Neural progenitor cell (in vitro differentiated cells): ENCODE data around the gene NEURL1. TPM values are rescaled to one million over a fixed set of nuclear protein-coding genes. Genes with fewer than 3 reads are reported as not detected.

Experiments used
- DNase-seq: peaks from one replicate; pipeline ENCODE4 v3.0.0-alpha.2; 2016; ENCODE audit warnings: low spot score
- H2AFZ ChIP-seq: fragments of 200-600 bp; sonication (generic); replicated peaks from 2 replicates; pipeline ENCODE4 v1.6.1; 2016; ENCODE audit warnings: antibody characterized with exemption
- H3F3A ChIP-seq: fragments of 200-600 bp; sonication (generic); 2 replicates; pipeline ENCODE4 v1.6.1; 2016; ENCODE audit warnings: antibody characterized with exemption, low read depth
- H3K27ac ChIP-seq: fragments of 200-600 bp; sonication (generic); 2 replicates; pipeline ENCODE4 v1.5.1; 2016; ENCODE audit warnings: mild to moderate bottlenecking
- H3K27me3 ChIP-seq: fragments of 200-600 bp; sonication (generic); 2 replicates; pipeline ENCODE4 v1.6.1; 2016; ENCODE audit warnings: mild to moderate bottlenecking, moderate library complexity
- H3K36me3 ChIP-seq: fragments of 200-600 bp; sonication (generic); 2 replicates; pipeline ENCODE4 v1.5.1; 2016
- H3K4me1 ChIP-seq: fragments of 200-600 bp; sonication (generic); 2 replicates; pipeline ENCODE4 v1.6.1; 2016; ENCODE audit warnings: mixed run types
- H3K4me2 ChIP-seq: fragments of 200-600 bp; sonication (generic); 2 replicates; pipeline ENCODE4 v1.6.1; 2016
- H3K4me3 ChIP-seq: fragments of 200-600 bp; sonication (generic); 2 replicates; pipeline ENCODE4 v1.5.1; 2016
- H3K79me2 ChIP-seq: fragments of 200-600 bp; sonication (generic); 2 replicates; pipeline ENCODE4 v1.6.1; 2016; ENCODE audit warnings: low read depth
- H3K9ac ChIP-seq: fragments of 200-600 bp; sonication (generic); 2 replicates; pipeline ENCODE4 v1.6.1; 2016
- H3K9me3 ChIP-seq: fragments of 200-600 bp; sonication (generic); 2 replicates; pipeline ENCODE4 v1.5.1; 2016; ENCODE audit warnings: low read depth
- H4K20me1 ChIP-seq: fragments of 200-600 bp; sonication (generic); 2 replicates; pipeline ENCODE4 v1.6.1; 2016; ENCODE audit warnings: low read depth
- H3K27ac Mint-ChIP-seq: 3 replicates; pipeline ENCODE4 v1.8.0; 2021; ENCODE audit warnings: mixed read lengths
- H3K27me3 Mint-ChIP-seq: 2 replicates; pipeline ENCODE4 v1.8.0; 2022; ENCODE audit warnings: low read depth, mild to moderate bottlenecking, inconsistent platforms, moderate library complexity, mixed read lengths; ENCODE audit not compliant: insufficient read depth
- H3K36me3 Mint-ChIP-seq: 3 replicates; pipeline ENCODE4 v1.8.0; 2021; ENCODE audit warnings: mixed read lengths
- H3K4me1 Mint-ChIP-seq: 3 replicates; pipeline ENCODE4 v1.8.0; 2021; ENCODE audit warnings: mixed read lengths
- H3K4me3 Mint-ChIP-seq: 3 replicates; pipeline ENCODE4 v1.8.0; 2021; ENCODE audit warnings: mild to moderate bottlenecking, moderate library complexity, mixed read lengths
- H3K9me3 Mint-ChIP-seq: 3 replicates; pipeline ENCODE4 v1.8.0; 2020; ENCODE audit warnings: mixed read lengths
- EZH2 ChIP-seq: fragments of 200-600 bp; sonication (generic); IDR thresholded peaks from 2 replicates; pipeline ENCODE4 v1.6.1; 2017; ENCODE audit warnings: antibody characterized with exemption, mild to moderate bottlenecking, moderate library complexity
- EZH2phosphoT487 ChIP-seq: fragments of 200-600 bp; sonication (generic); IDR thresholded peaks from 2 replicates; pipeline ENCODE4 v1.6.1; 2017; ENCODE audit warnings: antibody characterized with exemption
- total RNA-seq: library from RNA; depleted of rRNA; stranded (reverse); fragments of >200 nt; gene quantifications from 2 replicates; pipeline ENCODE4 v1.2.3, GENCODE V29; 2015; ENCODE audit warnings: low replicate concordance
- TF ChIP-seq, protein P1 (sequence below): fragments of 200-600 bp; sonication (generic); IDR thresholded peaks from 2 replicates; pipeline ENCODE4 v1.5.1; 2017; ENCODE audit warnings: antibody characterized with exemption, mild to moderate bottlenecking

The NEURL1 gene
- total RNA-seq, 1 donor from 2014 or later = 0.06 TPM

DNA sequence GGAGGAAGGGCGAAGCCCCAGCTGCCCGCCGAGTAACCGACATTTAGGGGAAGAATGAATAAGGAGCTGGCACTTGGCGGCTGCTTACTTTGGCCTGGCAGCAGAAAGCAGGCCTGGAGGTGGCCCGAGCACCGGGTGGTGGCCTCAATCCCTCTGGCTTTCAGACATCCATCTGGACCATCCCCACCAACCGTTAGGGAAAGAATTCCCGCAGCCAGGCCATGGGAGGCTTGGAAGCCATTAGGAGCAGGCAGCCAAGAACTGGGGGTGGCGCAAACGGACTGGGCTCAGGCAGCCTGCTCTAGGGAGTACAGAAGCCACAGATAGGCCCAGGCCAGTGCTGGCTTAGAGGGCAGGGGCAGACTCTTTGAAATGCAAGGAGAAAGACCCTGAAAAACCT is 132.7 kb downstream of the NEURL1 start:
- Histone ChIP-seq H3K9me3 (no peaks in the 10 kb centered on the region), H3K4me3 (no peak overlapping the region), H3K27me3 (no peaks in the 10 kb centered on the region), H4K20me1 (no peaks in the 10 kb centered on the region), H2AFZ (no peak overlapping the region), H3K27ac (no peak overlapping the region), H3K4me2 (no peak overlapping the region), H3K9ac (no peak overlapping the region), H3K79me2 (no peaks in the 10 kb centered on the region), H3K36me3 (no peaks in the 10 kb centered on the region), H3K4me1 (no peaks in the 10 kb centered on the region), H3F3A (no peaks in the 10 kb centered on the region)
- no peaks in the 10 kb centered on the region for H3K4me1 Mint-ChIP-seq
- DNase-seq = no peak
- peaks cover 2% of the 10 kb centered on the region for H3K27me3 Mint-ChIP-seq
- peaks cover 5% of the 10 kb centered on the region for H3K36me3 Mint-ChIP-seq
- no peak overlapping the region for H3K4me3 Mint-ChIP-seq
- no peak overlapping the region for H3K27ac Mint-ChIP-seq
- no peaks in the 10 kb centered on the region for H3K9me3 Mint-ChIP-seq
- TF ChIP-seq EZH2phosphoT487 = no peak
- TF ChIP-seq, protein P1, sequence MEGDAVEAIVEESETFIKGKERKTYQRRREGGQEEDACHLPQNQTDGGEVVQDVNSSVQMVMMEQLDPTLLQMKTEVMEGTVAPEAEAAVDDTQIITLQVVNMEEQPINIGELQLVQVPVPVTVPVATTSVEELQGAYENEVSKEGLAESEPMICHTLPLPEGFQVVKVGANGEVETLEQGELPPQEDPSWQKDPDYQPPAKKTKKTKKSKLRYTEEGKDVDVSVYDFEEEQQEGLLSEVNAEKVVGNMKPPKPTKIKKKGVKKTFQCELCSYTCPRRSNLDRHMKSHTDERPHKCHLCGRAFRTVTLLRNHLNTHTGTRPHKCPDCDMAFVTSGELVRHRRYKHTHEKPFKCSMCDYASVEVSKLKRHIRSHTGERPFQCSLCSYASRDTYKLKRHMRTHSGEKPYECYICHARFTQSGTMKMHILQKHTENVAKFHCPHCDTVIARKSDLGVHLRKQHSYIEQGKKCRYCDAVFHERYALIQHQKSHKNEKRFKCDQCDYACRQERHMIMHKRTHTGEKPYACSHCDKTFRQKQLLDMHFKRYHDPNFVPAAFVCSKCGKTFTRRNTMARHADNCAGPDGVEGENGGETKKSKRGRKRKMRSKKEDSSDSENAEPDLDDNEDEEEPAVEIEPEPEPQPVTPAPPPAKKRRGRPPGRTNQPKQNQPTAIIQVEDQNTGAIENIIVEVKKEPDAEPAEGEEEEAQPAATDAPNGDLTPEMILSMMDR = no peak
- no peak for TF ChIP-seq EZH2

DNA sequence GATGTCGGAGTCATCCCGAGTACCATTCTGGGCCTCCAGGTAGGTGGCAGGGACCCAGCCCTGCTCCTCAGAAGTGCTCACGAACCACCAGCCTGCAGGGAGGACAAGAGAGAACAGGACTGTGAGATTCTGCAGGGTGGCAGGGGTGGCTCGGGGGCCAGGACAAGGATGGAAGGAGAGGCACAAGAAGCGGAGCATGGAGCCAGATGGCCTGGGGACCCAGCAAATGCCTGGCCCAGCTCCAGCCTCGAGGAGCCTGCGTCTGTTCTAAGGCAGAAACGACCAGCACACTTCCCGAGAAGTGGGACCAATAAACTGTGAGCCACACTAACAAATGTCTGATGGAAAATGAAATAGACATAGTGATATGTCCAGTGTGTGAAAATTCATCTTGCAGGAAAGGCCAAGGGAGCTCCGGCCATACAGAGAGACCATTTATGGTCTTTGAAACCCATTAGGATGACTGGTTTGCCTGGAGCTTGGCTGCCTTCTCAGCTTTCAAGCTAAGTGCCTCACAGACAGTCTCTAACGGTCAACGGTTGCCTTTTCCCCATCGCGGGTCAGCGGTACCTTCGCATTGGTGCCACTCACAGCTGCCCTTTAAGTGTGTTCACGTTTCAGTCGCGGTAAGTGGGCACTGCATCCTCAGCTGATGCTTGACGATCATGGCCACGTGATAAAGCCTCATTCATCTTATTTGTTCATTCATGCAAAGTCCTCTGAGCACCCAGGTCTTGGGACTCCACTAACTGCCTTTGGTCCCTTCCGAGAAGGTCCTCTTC is 133.8 kb downstream of the NEURL1 start:
- no peak overlapping the region for H3K4me3 Mint-ChIP-seq
- no peaks in the 10 kb centered on the region for H3K36me3 ChIP-seq
- peaks cover 2% of the 10 kb centered on the region for H3K27me3 Mint-ChIP-seq
- no peak overlapping the region for H3K4me2 ChIP-seq
- H3K27ac ChIP-seq = no peak overlapping the region
- no peaks in the 10 kb centered on the region for H3K4me1 Mint-ChIP-seq
- no peaks in the 10 kb centered on the region for H3F3A ChIP-seq
- peaks cover 5% of the 10 kb centered on the region for H3K36me3 Mint-ChIP-seq
- no peak overlapping the region for H3K4me3 ChIP-seq
- H3K9me3 Mint-ChIP-seq = no peaks in the 10 kb centered on the region
- no peaks in the 10 kb centered on the region for H4K20me1 ChIP-seq
- DNase-seq = no peak
- no peak overlapping the region for H3K9ac ChIP-seq
- H3K27ac Mint-ChIP-seq = peak overlapping the region; percentile 85
- no peaks in the 10 kb centered on the region for H3K4me1 ChIP-seq
- H3K79me2 ChIP-seq = no peaks in the 10 kb centered on the region
- H3K9me3 ChIP-seq = no peaks in the 10 kb centered on the region
- no peak for TF ChIP-seq EZH2phosphoT487
- TF ChIP-seq, protein P1 = no peak
- no peak overlapping the region for H2AFZ ChIP-seq
- H3K27me3 ChIP-seq = no peaks in the 10 kb centered on the region

DNA sequence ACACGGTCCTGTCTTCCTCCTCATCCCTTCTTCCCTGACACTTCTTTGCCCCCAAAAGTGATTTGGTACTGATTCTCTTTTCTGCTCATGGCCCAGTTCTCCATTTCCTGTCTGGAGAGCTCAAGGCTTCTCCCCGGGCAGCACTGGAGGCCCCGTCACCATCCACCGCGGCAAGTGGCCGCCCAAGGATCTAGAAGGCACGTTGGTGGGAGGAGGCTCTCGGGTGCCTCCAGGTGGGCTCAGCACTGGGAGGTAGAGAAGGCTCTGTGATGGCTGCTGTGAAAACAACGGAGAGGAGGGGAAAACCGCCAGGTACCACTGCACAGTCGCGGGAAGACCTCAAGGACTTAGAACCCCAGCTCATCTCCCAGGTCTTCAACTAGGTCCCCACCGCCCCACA is 134.4 kb downstream of the NEURL1 start:
- H3K4me1 ChIP-seq = no peaks in the 10 kb centered on the region
- peaks cover 2% of the 10 kb centered on the region for H3K4me1 Mint-ChIP-seq
- peak overlapping the region; percentile 10 for H3K27ac Mint-ChIP-seq
- H4K20me1 ChIP-seq = no peaks in the 10 kb centered on the region
- H3K9me3 ChIP-seq = no peaks in the 10 kb centered on the region
- H3K36me3 ChIP-seq = no peaks in the 10 kb centered on the region
- H3K27me3 ChIP-seq = no peaks in the 10 kb centered on the region
- H3K36me3 Mint-ChIP-seq = peaks cover 5% of the 10 kb centered on the region
- no peak overlapping the region for H3K4me2 ChIP-seq
- peaks cover 2% of the 10 kb centered on the region for H3K27me3 Mint-ChIP-seq
- no peak for DNase-seq
- H3K4me3 Mint-ChIP-seq = no peak overlapping the region
- H3F3A ChIP-seq = no peaks in the 10 kb centered on the region
- no peak overlapping the region for H3K27ac ChIP-seq
- TF ChIP-seq EZH2phosphoT487 = no peak
- TF ChIP-seq, protein P1 = no peak
- TF ChIP-seq EZH2 = no peak
- H3K79me2 ChIP-seq = no peaks in the 10 kb centered on the region
- H2AFZ ChIP-seq = no peak overlapping the region
- H3K4me3 ChIP-seq = no peak overlapping the region
- no peak overlapping the region for H3K9ac ChIP-seq
- no peaks in the 10 kb centered on the region for H3K9me3 Mint-ChIP-seq
